Measurements from ENCODE around the gene COQ8B.
"Not testable (repeated sequence)": the region's sequence is repeated elsewhere in the genome, so short reads cannot be mapped to it uniquely, and the experiment has no call there.

COQ8B gene

DNA sequence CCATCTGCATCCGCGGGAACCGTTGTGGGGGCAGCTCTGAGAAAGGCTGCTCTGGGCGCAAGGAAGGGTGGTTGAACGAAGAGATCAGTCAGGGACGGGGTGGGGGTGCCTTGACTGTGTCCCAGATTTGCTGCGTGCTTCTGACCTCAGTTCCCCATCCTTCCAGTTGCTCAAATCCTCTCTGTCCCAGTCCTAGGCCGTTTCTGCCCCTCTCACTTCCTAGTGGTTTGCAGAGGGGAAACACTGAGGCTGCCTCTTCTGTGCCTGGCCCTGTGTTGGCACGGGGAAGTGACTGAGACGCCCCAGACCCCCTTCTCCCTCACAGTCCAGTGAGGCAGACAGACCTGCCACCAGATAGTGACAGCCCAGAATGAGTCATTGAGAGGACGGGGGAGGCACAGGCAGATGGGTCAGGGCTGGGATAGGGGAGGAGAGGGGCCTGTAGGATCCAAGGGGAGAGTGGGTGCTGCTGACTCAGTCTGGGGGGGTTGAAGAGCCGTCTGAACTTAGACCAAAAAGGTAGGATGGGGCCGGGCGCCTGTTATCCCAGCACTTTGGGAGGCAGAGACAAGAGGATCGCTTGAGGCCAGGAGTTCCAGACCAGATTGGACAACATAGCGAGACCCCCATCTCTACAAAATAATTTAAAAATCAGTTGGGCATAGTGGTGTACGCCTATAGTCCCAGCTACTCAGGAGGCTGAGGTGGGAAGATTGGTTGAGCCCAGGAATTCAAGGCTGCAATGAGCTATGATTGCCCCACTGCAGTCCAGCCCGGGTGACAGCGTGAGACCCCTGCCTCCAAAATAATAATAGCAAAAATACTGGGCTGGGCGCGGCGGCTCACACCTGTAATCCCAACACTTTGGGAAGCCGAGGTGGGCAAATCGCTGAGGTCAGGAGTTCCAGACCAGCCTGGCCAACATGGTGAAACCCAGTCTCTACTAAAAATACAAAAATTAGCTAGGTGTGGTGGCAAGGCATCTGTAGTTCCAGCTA, 52.7 kb downstream of the COQ8B start:
- peak; percentile 60 for DNase-seq (ENCODE audit: low read depth)
- H3K4me3 ChIP-seq (ENCODE audit: low read depth, low read length) = no peak overlapping the region
- TF ChIP-seq, protein P1, sequence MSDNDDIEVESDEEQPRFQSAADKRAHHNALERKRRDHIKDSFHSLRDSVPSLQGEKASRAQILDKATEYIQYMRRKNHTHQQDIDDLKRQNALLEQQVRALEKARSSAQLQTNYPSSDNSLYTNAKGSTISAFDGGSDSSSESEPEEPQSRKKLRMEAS (IDR thresholded peaks at IDR 0.05; ENCODE audit: low read depth, low read length) = no peak
- TF ChIP-seq MYC (IDR thresholded peaks at IDR 0.05; ENCODE audit: low read depth, low read length) (no peak), POLR2A (IDR thresholded peaks at IDR 0.05; ENCODE audit: extremely low read depth, insufficient read length) (no peak), CTCF (IDR thresholded peaks at IDR 0.05; ENCODE audit: low read depth, low read length) (no peak)

DNA sequence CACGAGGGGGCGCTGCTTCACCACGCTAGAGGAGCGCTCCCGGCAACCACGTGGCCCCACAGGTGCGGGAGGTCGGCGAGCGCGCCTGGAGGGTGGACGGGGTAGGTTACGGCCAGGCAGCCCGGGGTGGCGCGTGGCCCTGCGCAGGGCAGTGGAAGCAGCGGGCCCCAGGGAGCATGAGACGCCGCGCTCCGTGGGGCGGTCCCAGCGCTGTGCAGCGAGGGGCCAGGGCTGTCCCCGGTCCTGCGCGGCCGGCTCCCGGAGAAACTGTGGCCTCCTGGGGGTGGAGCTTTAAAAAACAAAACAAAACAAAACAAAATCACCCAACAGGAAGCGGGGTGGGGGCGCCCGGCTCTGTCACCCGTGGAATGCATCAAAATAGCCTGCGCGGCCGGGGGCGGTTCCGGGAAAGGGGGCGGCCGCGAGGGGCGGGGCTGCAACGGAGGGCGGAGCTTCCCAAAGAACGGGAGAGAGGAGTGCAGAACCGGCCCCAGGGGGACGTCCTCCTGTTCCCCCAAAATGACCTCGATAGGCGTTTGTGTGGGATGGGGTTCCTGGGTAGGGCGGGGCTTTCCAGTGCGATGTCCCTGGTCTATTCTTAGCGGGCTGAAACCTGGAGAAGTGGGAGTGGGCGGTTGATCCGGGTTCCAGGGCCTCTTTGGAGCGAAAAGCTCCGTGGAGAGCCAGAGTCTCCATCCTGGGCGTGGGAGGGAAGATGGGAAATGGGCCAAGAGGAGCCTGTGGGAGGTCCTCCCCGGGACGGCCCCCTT, 53.6 kb downstream of the COQ8B start:
- TF ChIP-seq POLR2A (IDR thresholded peaks at IDR 0.05; ENCODE audit: extremely low read depth, insufficient read length) = no peak
- TF ChIP-seq, protein P1 (IDR thresholded peaks at IDR 0.05; ENCODE audit: low read depth, low read length) = peak; percentile 99
- peak; percentile 53 for TF ChIP-seq CTCF (IDR thresholded peaks at IDR 0.05; ENCODE audit: low read depth, low read length)
- TF ChIP-seq MYC (IDR thresholded peaks at IDR 0.05; ENCODE audit: low read depth, low read length) = peak; percentile 95
- peak; percentile 83 for DNase-seq (ENCODE audit: low read depth)
- H3K4me3 ChIP-seq (ENCODE audit: low read depth, low read length) = peak overlapping the region; percentile 49

GRCh38 chr19:40661616-40662015, 55.1 kb downstream of the COQ8B start:
- no peak for DNase-seq (ENCODE audit: low read depth)
- H3K4me3 ChIP-seq (ENCODE audit: low read depth, low read length) = no peak overlapping the region
- TF ChIP-seq POLR2A (IDR thresholded peaks at IDR 0.05; ENCODE audit: extremely low read depth, insufficient read length) (no peak), MYC (IDR thresholded peaks at IDR 0.05; ENCODE audit: low read depth, low read length) (no peak)
- TF ChIP-seq, protein P1 (IDR thresholded peaks at IDR 0.05; ENCODE audit: low read depth, low read length) = no peak

GRCh38 chr19:40659566-40659965, 57.1 kb downstream of the COQ8B start:
- no peak for TF ChIP-seq CTCF (IDR thresholded peaks at IDR 0.05; ENCODE audit: low read depth, low read length)
- TF ChIP-seq, protein P1 (IDR thresholded peaks at IDR 0.05; ENCODE audit: low read depth, low read length) = no peak
- TF ChIP-seq POLR2A (IDR thresholded peaks at IDR 0.05; ENCODE audit: extremely low read depth, insufficient read length) = no peak
- TF ChIP-seq MYC (IDR thresholded peaks at IDR 0.05; ENCODE audit: low read depth, low read length) = no peak
- no peak for DNase-seq (ENCODE audit: low read depth)
- H3K4me3 ChIP-seq (ENCODE audit: low read depth, low read length) = no peak overlapping the region

GRCh38 chr19:40659116-40659515, 57.6 kb downstream of the COQ8B start:
- no peak overlapping the region for H3K4me3 ChIP-seq (ENCODE audit: low read depth, low read length)
- DNase-seq (ENCODE audit: low read depth) = no peak
- TF ChIP-seq CTCF (IDR thresholded peaks at IDR 0.05; ENCODE audit: low read depth, low read length) = no peak

- TF ChIP-seq CTCF (IDR thresholded peaks at IDR 0.05; ENCODE audit: low read depth, low read length) (no peak), POLR2A (IDR thresholded peaks at IDR 0.05; ENCODE audit: extremely low read depth, insufficient read length) (no peak), MYC (IDR thresholded peaks at IDR 0.05; ENCODE audit: low read depth, low read length) (no peak)
- TF ChIP-seq, protein P1 (IDR thresholded peaks at IDR 0.05; ENCODE audit: low read depth, low read length) = no peak
- no peak overlapping the region for H3K4me3 ChIP-seq (ENCODE audit: low read depth, low read length)
- DNase-seq (ENCODE audit: low read depth) = no peak
Measured at GRCh38 chr19:40658031-40658430, 58.7 kb downstream of the COQ8B start.

DNA sequence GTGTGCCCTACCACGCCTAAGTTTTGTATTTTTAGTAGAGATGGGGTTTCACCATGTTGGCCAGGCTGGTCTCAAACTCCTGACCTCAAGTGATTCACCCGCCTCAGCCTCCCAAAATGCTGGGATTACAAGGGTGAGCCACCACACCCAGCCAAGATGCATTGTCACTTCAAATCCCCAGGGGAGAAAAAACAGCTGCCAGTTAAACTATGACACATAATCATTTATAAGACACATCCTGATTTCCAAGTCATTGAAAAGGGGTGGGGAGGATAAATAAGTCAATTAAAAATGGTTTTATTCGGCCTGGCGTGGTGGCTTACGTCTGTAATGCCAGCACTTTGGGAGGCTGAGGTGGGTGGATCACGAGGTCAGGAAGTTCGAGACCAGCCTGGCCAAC, 61.0 kb downstream of the COQ8B start:
- DNase-seq (ENCODE audit: low read depth); H3K4me3 ChIP-seq (ENCODE audit: low read depth, low read length): not testable (repeated sequence)

GRCh38 chr19:40652303-40652702, 64.4 kb downstream of the COQ8B start:
- H3K4me3 ChIP-seq (ENCODE audit: low read depth, low read length); DNase-seq (ENCODE audit: low read depth): not testable (repeated sequence)
